ENCODE measurements around the gene PSAPL1.

The PSAPL1 gene

GRCh38 chr4:7441201-7441600, 6.5 kb upstream of the PSAPL1 start:
- CTCF ChIA-PET: no interaction called here
- H3K4me1 ChIP-seq (ENCODE audit: control extremely low read depth in 1 of 4, control insufficient read depth in 4 of 4, insufficient read depth in 4 of 4, low read length in 3 of 4): no peaks in the 10 kb centered on the region
- POLR2A ChIA-PET: no interaction called here
- 81% methylated on average over 4 of the region's 7 CpGs for WGBS (ENCODE audit: insufficient coverage)
- H3K27me3 ChIP-seq (replicated peaks in 2 of 5; ENCODE audit: control insufficient read depth in 4 of 5, insufficient read depth in 5 of 5, low read length in 4 of 5): peaks cover 0 to 47% (median 2%) of the 10 kb centered on the region in 5 experiments
- H3K4me3 ChIP-seq (ENCODE audit: control insufficient read depth in 1 of 7, extremely low read depth in 1 of 7, insufficient read depth in 4 of 7, low read depth in 2 of 7, low read length in 6 of 7): no peak overlapping the region
- no peak for DNase-seq
- H3K36me3 ChIP-seq (ENCODE audit: control insufficient read depth in 4 of 4, insufficient read depth in 4 of 4, low read length in 3 of 4): no peaks in the 10 kb centered on the region
- no peaks in the 10 kb centered on the region for H3K9me3 ChIP-seq (ENCODE audit: control extremely low read depth in 1 of 5, control insufficient read depth in 4 of 5, insufficient read depth in 2 of 5, low read depth in 1 of 5, low read length in 4 of 5)
- H3K27ac ChIP-seq (ENCODE audit: insufficient read depth in 1 of 2, low read depth in 1 of 2, low read length in 2 of 2, poor library complexity in 1 of 2, severe bottlenecking in 2 of 2): no peak overlapping the region

- 80% methylated on average over 1 of the region's 2 CpGs for WGBS (ENCODE audit: insufficient coverage)
- Histone ChIP-seq H3K9me3 (ENCODE audit: control extremely low read depth in 1 of 5, control insufficient read depth in 4 of 5, insufficient read depth in 2 of 5, low read depth in 1 of 5, low read length in 4 of 5) (no peaks in the 10 kb centered on the region), H3K27me3 (replicated peaks in 2 of 5; ENCODE audit: control insufficient read depth in 4 of 5, insufficient read depth in 5 of 5, low read length in 4 of 5) (peaks cover 0 to 42% (median 0%) of the 10 kb centered on the region in 5 experiments), H3K4me3 (ENCODE audit: control insufficient read depth in 1 of 7, extremely low read depth in 1 of 7, insufficient read depth in 4 of 7, low read depth in 2 of 7, low read length in 6 of 7) (no peak overlapping the region), H3K4me1 (ENCODE audit: control extremely low read depth in 1 of 4, control insufficient read depth in 4 of 4, insufficient read depth in 4 of 4, low read length in 3 of 4) (no peaks in the 10 kb centered on the region), H3K27ac (ENCODE audit: insufficient read depth in 1 of 2, low read depth in 1 of 2, low read length in 2 of 2, poor library complexity in 1 of 2, severe bottlenecking in 2 of 2) (no peak overlapping the region), H3K36me3 (ENCODE audit: control insufficient read depth in 4 of 4, insufficient read depth in 4 of 4, low read length in 3 of 4) (no peaks in the 10 kb centered on the region)
- ChIA-PET POLR2A (no interaction called here), CTCF (no interaction called here)
- no peak for DNase-seq
Observed at GRCh38 chr4:7439699-7440098, 5.0 kb upstream of the PSAPL1 start.

GRCh38 chr4:7436256-7436655, 1.5 kb upstream of the PSAPL1 start:
- Histone ChIP-seq H3K27ac (ENCODE audit: insufficient read depth in 1 of 2, low read depth in 1 of 2, low read length in 2 of 2, poor library complexity in 1 of 2, severe bottlenecking in 2 of 2) (no peak overlapping the region), H3K4me3 (ENCODE audit: control insufficient read depth in 1 of 7, extremely low read depth in 1 of 7, insufficient read depth in 4 of 7, low read depth in 2 of 7, low read length in 6 of 7) (no peak overlapping the region), H3K27me3 (replicated peaks in 2 of 5; ENCODE audit: control insufficient read depth in 4 of 5, insufficient read depth in 5 of 5, low read length in 4 of 5) (peaks cover 0 to 32% (median 0%) of the 10 kb centered on the region in 5 experiments), H3K36me3 (ENCODE audit: control insufficient read depth in 4 of 4, insufficient read depth in 4 of 4, low read length in 3 of 4) (no peaks in the 10 kb centered on the region), H3K4me1 (ENCODE audit: control extremely low read depth in 1 of 4, control insufficient read depth in 4 of 4, insufficient read depth in 4 of 4, low read length in 3 of 4) (no peaks in the 10 kb centered on the region), H3K9me3 (ENCODE audit: control extremely low read depth in 1 of 5, control insufficient read depth in 4 of 5, insufficient read depth in 2 of 5, low read depth in 1 of 5, low read length in 4 of 5) (no peaks in the 10 kb centered on the region)
- CTCF ChIA-PET: no interaction called here
- POLR2A ChIA-PET: no interaction called here
- DNase-seq: no peak
- 86% methylated on average over 8 of the region's 13 CpGs for WGBS (ENCODE audit: insufficient coverage)

DNA sequence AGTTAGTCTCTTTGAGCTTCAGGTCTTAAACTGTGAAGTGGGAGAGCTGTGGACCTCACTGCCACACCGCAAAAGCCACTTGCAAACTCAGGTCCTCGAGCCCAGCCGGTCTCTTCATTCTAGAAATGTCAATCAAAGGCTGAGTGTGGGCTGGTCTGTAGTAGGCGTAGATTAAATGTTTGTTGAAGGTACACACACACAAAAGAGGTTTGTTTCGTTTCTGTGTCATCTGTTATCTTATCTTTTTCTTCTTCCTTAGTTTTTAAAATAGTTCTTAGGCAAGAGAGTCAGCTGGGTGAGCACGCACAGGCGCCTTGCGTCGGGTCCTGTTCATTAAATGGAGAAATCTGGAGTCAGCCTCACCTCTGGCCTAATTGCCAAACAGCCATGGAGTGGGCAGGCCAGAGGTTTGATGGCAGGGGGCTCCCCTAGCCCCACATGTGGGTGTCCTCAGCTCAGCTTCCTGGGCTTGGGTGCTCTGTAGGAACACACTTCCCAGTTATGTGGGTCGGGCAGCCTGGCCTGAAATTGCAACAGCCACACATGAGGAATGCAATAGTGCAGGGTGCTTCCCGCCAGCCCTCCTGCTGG, 836 bp upstream of the PSAPL1 start:
- ChIA-PET POLR2A (no interaction called here), CTCF (no interaction called here)
- H3K36me3 ChIP-seq (ENCODE audit: control insufficient read depth in 4 of 4, insufficient read depth in 4 of 4, low read length in 3 of 4): no peaks in the 10 kb centered on the region
- no peaks in the 10 kb centered on the region for H3K9me3 ChIP-seq (ENCODE audit: control extremely low read depth in 1 of 5, control insufficient read depth in 4 of 5, insufficient read depth in 2 of 5, low read depth in 1 of 5, low read length in 4 of 5)
- 79% methylated on average over 6 of the region's 11 CpGs for WGBS (ENCODE audit: insufficient coverage)
- no peak for DNase-seq
- no peak overlapping the region for H3K27ac ChIP-seq (ENCODE audit: insufficient read depth in 1 of 2, low read depth in 1 of 2, low read length in 2 of 2, poor library complexity in 1 of 2, severe bottlenecking in 2 of 2)
- H3K4me1 ChIP-seq (ENCODE audit: control extremely low read depth in 1 of 4, control insufficient read depth in 4 of 4, insufficient read depth in 4 of 4, low read length in 3 of 4): no peaks in the 10 kb centered on the region
- no peak overlapping the region for H3K4me3 ChIP-seq (ENCODE audit: control insufficient read depth in 1 of 7, extremely low read depth in 1 of 7, insufficient read depth in 4 of 7, low read depth in 2 of 7, low read length in 6 of 7)
- peaks cover 0 to 29% (median 0%) of the 10 kb centered on the region in 5 experiments for H3K27me3 ChIP-seq (replicated peaks in 2 of 5; ENCODE audit: control insufficient read depth in 4 of 5, insufficient read depth in 5 of 5, low read length in 4 of 5)

DNA sequence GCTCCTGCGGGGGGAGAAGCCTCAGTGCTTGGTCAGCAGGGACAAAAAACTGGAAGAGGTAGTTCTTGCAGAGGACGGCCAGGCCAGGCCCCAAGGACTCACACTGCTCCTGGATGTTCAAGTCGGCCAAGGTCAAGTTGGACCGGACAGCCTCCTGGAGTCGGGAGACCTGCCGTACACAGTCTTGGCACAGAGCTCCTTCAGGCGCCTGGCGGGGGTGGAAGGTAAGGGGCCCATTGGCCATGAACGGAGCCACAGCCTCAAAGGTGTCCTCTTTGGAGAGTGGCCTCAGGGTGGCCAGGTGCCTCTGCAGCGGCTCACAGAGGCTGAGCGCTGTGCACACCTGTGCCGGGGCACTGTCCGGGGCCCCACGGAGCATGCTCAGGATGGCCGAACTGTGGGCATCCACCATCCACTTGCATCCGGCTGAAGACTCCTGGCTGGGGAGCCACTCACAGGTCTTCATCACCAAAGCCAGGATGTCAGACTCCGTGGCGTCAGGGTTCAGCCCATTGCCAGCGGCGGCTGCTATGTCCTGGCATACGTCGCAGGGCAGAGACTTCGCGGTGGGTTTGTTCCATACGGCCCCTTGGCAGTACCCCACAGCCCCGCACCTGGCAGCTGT, 477 bp downstream of the PSAPL1 start:
- Histone ChIP-seq H3K27ac (ENCODE audit: insufficient read depth in 1 of 2, low read depth in 1 of 2, low read length in 2 of 2, poor library complexity in 1 of 2, severe bottlenecking in 2 of 2) (no peak overlapping the region), H3K27me3 (replicated peaks in 2 of 5; ENCODE audit: control insufficient read depth in 4 of 5, insufficient read depth in 5 of 5, low read length in 4 of 5) (peaks cover 0 to 33% (median 0%) of the 10 kb centered on the region in 5 experiments), H3K9me3 (ENCODE audit: control extremely low read depth in 1 of 5, control insufficient read depth in 4 of 5, insufficient read depth in 2 of 5, low read depth in 1 of 5, low read length in 4 of 5) (no peaks in the 10 kb centered on the region), H3K4me3 (ENCODE audit: control insufficient read depth in 1 of 7, extremely low read depth in 1 of 7, insufficient read depth in 4 of 7, low read depth in 2 of 7, low read length in 6 of 7) (no peak overlapping the region), H3K36me3 (ENCODE audit: control insufficient read depth in 4 of 4, insufficient read depth in 4 of 4, low read length in 3 of 4) (no peaks in the 10 kb centered on the region), H3K4me1 (ENCODE audit: control extremely low read depth in 1 of 4, control insufficient read depth in 4 of 4, insufficient read depth in 4 of 4, low read length in 3 of 4) (no peaks in the 10 kb centered on the region)
- CTCF ChIA-PET: interaction anchor here (1.4 kb wide), 1 partner anchor 14 kb away, joined by 6 read pairs; no protein-coding TSS in a partner anchor
- POLR2A ChIA-PET: no interaction called here
- WGBS (ENCODE audit: insufficient coverage): 95% methylated on average over 26 of the region's 26 CpGs
- DNase-seq: no peak

- Histone ChIP-seq H3K4me1 (ENCODE audit: control extremely low read depth in 1 of 4, control insufficient read depth in 4 of 4, insufficient read depth in 4 of 4, low read length in 3 of 4) (no peaks in the 10 kb centered on the region), H3K27ac (ENCODE audit: insufficient read depth in 1 of 2, low read depth in 1 of 2, low read length in 2 of 2, poor library complexity in 1 of 2, severe bottlenecking in 2 of 2) (no peak overlapping the region), H3K4me3 (ENCODE audit: control insufficient read depth in 1 of 7, extremely low read depth in 1 of 7, insufficient read depth in 4 of 7, low read depth in 2 of 7, low read length in 6 of 7) (no peak overlapping the region), H3K36me3 (ENCODE audit: control insufficient read depth in 4 of 4, insufficient read depth in 4 of 4, low read length in 3 of 4) (no peaks in the 10 kb centered on the region), H3K9me3 (ENCODE audit: control extremely low read depth in 1 of 5, control insufficient read depth in 4 of 5, insufficient read depth in 2 of 5, low read depth in 1 of 5, low read length in 4 of 5) (no peaks in the 10 kb centered on the region), H3K27me3 (replicated peaks in 2 of 5; ENCODE audit: control insufficient read depth in 4 of 5, insufficient read depth in 5 of 5, low read length in 4 of 5) (peaks cover 0 to 28% (median 3%) of the 10 kb centered on the region in 5 experiments)
- ChIA-PET POLR2A (no interaction called here), CTCF (interaction anchor here (1.4 kb wide), 1 partner anchor 14 kb away, joined by 6 read pairs; no protein-coding TSS in a partner anchor)
- 91% methylated on average over 28 of the region's 28 CpGs for WGBS (ENCODE audit: insufficient coverage)
- no peak for DNase-seq
Observed at GRCh38 chr4:7433376-7434140, 1.2 kb downstream of the PSAPL1 start.

All from common myeloid progenitor, CD34-positive (primary cell).